Caki2 (cell line): ENCODE results near the gene ITGBL1. TPM values are rescaled to one million over a fixed set of nuclear protein-coding genes. Genes with fewer than 3 reads are reported as not detected.

Source experiments
- DNase-seq: peaks from one replicate; pipeline ENCODE4 v3.0.0-alpha.2; 2015; ENCODE audit warnings: low read depth
- in situ Hi-C: cut with HindIII; loops from 2 replicates; pipeline ENCODE4 v1.10.0; 2016; ENCODE audit warnings: low sequenced_read_pairs, low pct_unique_long_range_greater_than_20kb, mixed read lengths
- total RNA-seq: library from RNA; depleted of rRNA; stranded (reverse); fragments of >200 nt; shearing (Covaris generic); gene quantifications from 2 replicates; pipeline ENCODE4 v1.2.3, GENCODE V29; 2014; ENCODE audit warnings: low replicate concordance; rRNA removed

Gene ITGBL1
- total RNA-seq, 1 experiment from 2014 or later = not detected

- in situ Hi-C loops = no loop called here
- peak; percentile 42 for DNase-seq
Measured at GRCh38 chr13:101747039-101747438, 294.6 kb downstream of the ITGBL1 start.

GRCh38 chr13:101749584-101749983 lies 297.1 kb downstream of the ITGBL1 start:
- no peak for DNase-seq
- in situ Hi-C loops = no loop called here

- in situ Hi-C loops = no loop called here
- peak; percentile 83 for DNase-seq
Measured at GRCh38 chr13:101751488-101751887, 299.0 kb downstream of the ITGBL1 start.

GRCh38 chr13:101752432-101752831 lies 300.0 kb downstream of the ITGBL1 start:
- in situ Hi-C loops = no loop called here
- no peak for DNase-seq

GRCh38 chr13:101755228-101755887 lies 302.9 kb downstream of the ITGBL1 start:
- DNase-seq = no peak
- in situ Hi-C loops = no loop called here

- peak; percentile 19 for DNase-seq
- in situ Hi-C loops = no loop called here
Measured at GRCh38 chr13:101757446-101758039, 305.1 kb downstream of the ITGBL1 start.

- no peak for DNase-seq
- in situ Hi-C loops = no loop called here
Measured at GRCh38 chr13:101763191-101763590, 310.7 kb downstream of the ITGBL1 start.

Other genes starting within 250 kb of the ITGBL1 start
- gene NALCN, start 36.2 kb upstream of the ITGBL1 start, total RNA-seq = 0.34 TPM in 1 of 2 replicates, not detected in the other